HepG2 (cell line): Measurements from ENCODE around the gene TBC1D10B. TPM values are rescaled to one million over a fixed set of nuclear protein-coding genes. Genes with fewer than 3 reads are reported as not detected.

Experiments used
- AHR ChIP-seq: IDR thresholded peaks from 2 replicates; pipeline ENCODE4 v1.6.1; 2018; ENCODE audit warnings: missing genetic modification reagents, missing compliant biosample characterization
- HNF4A ChIP-seq: sonication (generic); formaldehyde crosslinking; IDR thresholded peaks from 2 replicates; pipeline ENCODE4 v1.4.0; 2020; ENCODE audit warnings: missing genetic modification reagents
- KDM2A ChIP-seq: sonication (generic); formaldehyde crosslinking; IDR thresholded peaks from 2 replicates; pipeline ENCODE4 v1.4.0; 2020; ENCODE audit warnings: low read depth, missing genetic modification reagents, borderline replicate concordance
- KLF6 ChIP-seq: IDR thresholded peaks from 2 replicates; pipeline ENCODE4 v1.8.0; 2016; ENCODE audit warnings: missing biosample characterization, missing genetic modification reagents
- MXD4 ChIP-seq: IDR thresholded peaks from 2 replicates; pipeline ENCODE4 v1.6.1; 2016; ENCODE audit warnings: mild to moderate bottlenecking, missing biosample characterization, missing genetic modification reagents
- MZF1 ChIP-seq: sonication (generic); formaldehyde crosslinking; IDR thresholded peaks from 2 replicates; pipeline ENCODE4 v1.8.1; 2023; ENCODE audit warnings: mild to moderate bottlenecking, missing genetic modification reagents, borderline replicate concordance
- NFATC3 ChIP-seq: sonication (generic); formaldehyde crosslinking; IDR thresholded peaks from 2 replicates; pipeline ENCODE4 v1.5.1; 2020; ENCODE audit warnings: mild to moderate bottlenecking, missing genetic modification reagents
- NR0B2 ChIP-seq: sonication (generic); formaldehyde crosslinking; IDR thresholded peaks from 2 replicates; pipeline ENCODE4 v1.4.0; 2020; ENCODE audit warnings: mild to moderate bottlenecking, missing genetic modification reagents
- NRL ChIP-seq: sonication (generic); formaldehyde crosslinking; IDR thresholded peaks from 2 replicates; pipeline ENCODE4 v1.5.0; 2020; ENCODE audit warnings: missing genetic modification reagents, mild to moderate bottlenecking, moderate library complexity, borderline replicate concordance
- PTBP1 ChIP-seq: fragments of 200-400 bp; formaldehyde crosslinking; IDR thresholded peaks from 2 replicates; pipeline ENCODE4 v1.6.1; 2018; ENCODE audit warnings: low read length, low read depth; ENCODE audit not compliant: poor library complexity, severe bottlenecking
- RXRA ChIP-seq: sonication (generic); formaldehyde crosslinking; IDR thresholded peaks from 2 replicates; pipeline ENCODE4 v1.5.1; 2020; ENCODE audit warnings: missing genetic modification reagents
- RXRB ChIP-seq: IDR thresholded peaks from 2 replicates; pipeline ENCODE4 v1.6.1; 2016; ENCODE audit warnings: borderline replicate concordance, missing genetic modification reagents, missing compliant biosample characterization
- SRY ChIP-seq: sonication (generic); formaldehyde crosslinking; IDR thresholded peaks from 2 replicates; pipeline ENCODE4 v1.8.0; 2022; ENCODE audit warnings: mild to moderate bottlenecking, missing genetic modification reagents
- ZNF256 ChIP-seq: sonication (generic); formaldehyde crosslinking; conservative IDR thresholded peaks from 2 replicates; pipeline ENCODE4 v1.4.0; 2020; ENCODE audit warnings: missing genetic modification reagents
- ZNF326 ChIP-seq: sonication (generic); formaldehyde crosslinking; IDR thresholded peaks from 2 replicates; pipeline ENCODE4 v1.4.0; 2020; ENCODE audit warnings: missing genetic modification reagents, borderline replicate concordance
- ZNF512B ChIP-seq: sonication (generic); formaldehyde crosslinking; IDR thresholded peaks from 2 replicates; pipeline ENCODE4 v1.5.1; 2020; ENCODE audit warnings: missing genetic modification reagents, mild to moderate bottlenecking, borderline replicate concordance
- ZNF7 ChIP-seq: IDR thresholded peaks from 2 replicates; pipeline ENCODE4 v1.6.1; 2016; ENCODE audit warnings: missing biosample characterization, missing genetic modification reagents
- ZNF703 ChIP-seq: sonication (generic); formaldehyde crosslinking; IDR thresholded peaks from 2 replicates; pipeline ENCODE4 v1.5.1; 2020; ENCODE audit warnings: missing genetic modification reagents, mild to moderate bottlenecking, moderate library complexity, borderline replicate concordance
- ZNF772 ChIP-seq: sonication (generic); formaldehyde crosslinking; IDR thresholded peaks from 2 replicates; pipeline ENCODE4 v1.5.0; 2020; ENCODE audit warnings: mild to moderate bottlenecking, missing genetic modification reagents
- ZNF878 ChIP-seq: sonication (generic); formaldehyde crosslinking; IDR thresholded peaks from 2 replicates; pipeline ENCODE4 v1.8.1; 2023; ENCODE audit warnings: mild to moderate bottlenecking, missing genetic modification reagents, moderate library complexity
- polyA plus RNA-seq, 8 experiments: library from polyadenylated mRNA; depleted of rRNA in 3 of 8; stranded (reverse) in 7 of 8; unstranded in 1 of 8; fragments of >200 nt; fragmentation: Illumina TruSeq in 4 of 8; extraction: Trizol in 4 of 8; gene quantifications; 2 replicates each; pipeline versions ENCODE4 v1.2.1 to v1.2.3, GENCODE V29; 2011 to 2016; ENCODE audit warnings: low read depth in 4 of 8, missing spikeins in 1 of 8, mixed read lengths in 1 of 8; ENCODE audit not compliant: insufficient read depth in 1 of 8
- total RNA-seq, 5 experiments: library from RNA; depleted of rRNA; stranded (reverse); fragments of >200 nt; fragmentation: Illumina TruSeq; extraction: Trizol; gene quantifications; 2 replicates each; pipeline ENCODE4 v1.2.3, GENCODE V29; 2016; ENCODE audit warnings: low read depth in 1 of 5
- TF ChIP-seq, protein P1 (sequence below): sonication (generic); formaldehyde crosslinking; IDR thresholded peaks from 2 replicates; pipeline ENCODE4 v1.8.0; 2022; ENCODE audit warnings: missing genetic modification reagents, mild to moderate bottlenecking, borderline replicate concordance

TBC1D10B gene
- total and polyA plus RNA-seq, 2 of the 13 experiments (the other 11 are each of a cell fraction or from before 2014, with no cell fraction given): 15.7 to 24.8 TPM

DNA sequence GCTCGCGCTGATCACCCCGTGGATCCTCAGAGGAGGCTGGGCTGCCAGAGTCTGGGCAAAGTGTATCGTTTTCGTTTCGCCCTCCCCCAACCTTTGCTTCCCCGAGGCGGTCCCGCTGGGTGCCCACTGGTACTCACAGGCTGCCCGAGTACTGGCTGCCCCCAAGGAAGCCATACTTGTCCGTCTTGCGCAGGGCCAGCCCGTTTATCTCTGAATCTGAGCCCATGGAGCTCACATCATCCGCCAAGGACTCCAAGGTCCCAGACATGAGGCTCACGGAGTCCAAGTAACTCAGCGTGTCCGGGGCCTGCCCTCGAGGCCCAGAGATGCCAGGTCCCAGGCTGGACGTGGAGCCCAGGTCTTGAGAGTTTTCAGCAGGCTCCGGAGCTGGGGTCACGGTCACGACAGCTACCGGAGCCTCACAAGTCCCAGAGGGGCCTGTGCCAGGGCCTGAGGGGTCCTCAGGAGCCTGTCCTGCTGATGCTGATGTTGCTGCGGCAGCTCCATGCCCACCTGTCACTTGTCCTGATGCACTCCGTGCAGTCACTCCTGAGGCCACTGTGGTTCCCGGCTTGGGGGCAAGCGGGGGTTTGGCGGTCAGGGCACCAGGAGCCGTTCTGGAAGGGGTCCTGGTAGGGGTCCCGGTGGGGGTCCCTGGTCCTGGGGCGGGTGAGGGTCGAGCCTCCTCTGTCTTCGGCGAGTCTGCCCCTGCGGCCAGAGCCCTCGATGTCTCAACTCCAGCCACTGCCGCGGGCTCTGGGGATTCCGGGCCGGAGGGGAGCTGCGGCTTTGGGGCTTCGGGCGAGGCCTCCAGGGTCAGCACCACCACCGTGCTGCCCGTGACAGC lies 980 bp downstream of the TBC1D10B start (continued):
- TF ChIP-seq RXRB (CRISPR knock-in tag): no peak
- TF ChIP-seq ZNF878 (CRISPR knock-in tag): no peak
- TF ChIP-seq ZNF703 (CRISPR knock-in tag): no peak
- no peak for TF ChIP-seq HNF4A (CRISPR knock-in tag)
- TF ChIP-seq KDM2A (CRISPR knock-in tag): 0 out of 2 replicates have a peak, but pooled peaks have one; percentile 18
- 0 out of 2 replicates have a peak, but pooled peaks have one; percentile 24 for TF ChIP-seq AHR (CRISPR knock-in tag)
- TF ChIP-seq MZF1 (CRISPR knock-in tag): no peak
- TF ChIP-seq, protein P1, sequence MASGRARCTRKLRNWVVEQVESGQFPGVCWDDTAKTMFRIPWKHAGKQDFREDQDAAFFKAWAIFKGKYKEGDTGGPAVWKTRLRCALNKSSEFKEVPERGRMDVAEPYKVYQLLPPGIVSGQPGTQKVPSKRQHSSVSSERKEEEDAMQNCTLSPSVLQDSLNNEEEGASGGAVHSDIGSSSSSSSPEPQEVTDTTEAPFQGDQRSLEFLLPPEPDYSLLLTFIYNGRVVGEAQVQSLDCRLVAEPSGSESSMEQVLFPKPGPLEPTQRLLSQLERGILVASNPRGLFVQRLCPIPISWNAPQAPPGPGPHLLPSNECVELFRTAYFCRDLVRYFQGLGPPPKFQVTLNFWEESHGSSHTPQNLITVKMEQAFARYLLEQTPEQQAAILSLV: 0 out of 2 replicates have a peak, but pooled peaks have one; percentile 49
- TF ChIP-seq NR0B2 (CRISPR knock-in tag): no peak; the same call in 1 of the 2 replicates
- TF ChIP-seq MXD4: 0 out of 2 replicates have a peak, but pooled peaks have one; percentile 27
- no peak for TF ChIP-seq ZNF7 (CRISPR knock-in tag)
- peak; percentile 58; the same call in 1 of the 2 replicates for TF ChIP-seq ZNF256
- TF ChIP-seq ZNF512B (CRISPR knock-in tag): no peak
- no peak for TF ChIP-seq KLF6
- TF ChIP-seq PTBP1: peak; percentile 64
- TF ChIP-seq NFATC3: peak; percentile 85; the same call in 1 of the 2 replicates
- TF ChIP-seq NRL: peak; percentile 24; the same call in 1 of the 2 replicates
- no peak for TF ChIP-seq SRY (CRISPR knock-in tag)
- TF ChIP-seq RXRA: peak; percentile 5; the same call in 1 of the 2 replicates
- TF ChIP-seq ZNF326 (CRISPR knock-in tag): no peak
- TF ChIP-seq ZNF772 (CRISPR knock-in tag): peak; percentile 56; the same call in 1 of the 2 replicates
